GM21390 (cell line): Measurements from ENCODE around the gene TXNRD2.
"Not testable (repeated sequence)": the region's sequence is repeated elsewhere in the genome, so short reads cannot be mapped to it uniquely, and the experiment has no call there.

Experiments used
- ATAC-seq: cut with Tn5 transposase; IDR thresholded peaks from one replicate; pipeline ENCODE4 v1.9.1; 2021; ENCODE audit not compliant: unreplicated experiment

Gene TXNRD2

GRCh38 chr22:19890502-19891316 is 50.9 kb downstream of the TXNRD2 start:
- no peak for ATAC-seq

- no peak for ATAC-seq
Measured at GRCh38 chr22:19889951-19890350, 51.7 kb downstream of the TXNRD2 start.

- no peak for ATAC-seq
Measured at GRCh38 chr22:19888131-19888746, 53.4 kb downstream of the TXNRD2 start.

- no peak for ATAC-seq
Measured at GRCh38 chr22:19887256-19887985, 54.2 kb downstream of the TXNRD2 start.

GRCh38 chr22:19886605-19887255 is 54.9 kb downstream of the TXNRD2 start:
- ATAC-seq = no peak

GRCh38 chr22:19885841-19886592 is 55.6 kb downstream of the TXNRD2 start:
- ATAC-seq = no peak

- ATAC-seq = no peak
Measured at GRCh38 chr22:19884954-19885751, 56.5 kb downstream of the TXNRD2 start.

- no peak for ATAC-seq
Measured at GRCh38 chr22:19884161-19884953, 57.3 kb downstream of the TXNRD2 start.

GRCh38 chr22:19883446-19883845 is 58.2 kb downstream of the TXNRD2 start:
- not testable (repeated sequence) for ATAC-seq

GRCh38 chr22:19882446-19883381 is 58.9 kb downstream of the TXNRD2 start:
- ATAC-seq = no peak

GRCh38 chr22:19880786-19881569 is 60.6 kb downstream of the TXNRD2 start:
- no peak for ATAC-seq

- ATAC-seq = no peak
Measured at GRCh38 chr22:19879992-19880785, 61.4 kb downstream of the TXNRD2 start.

- ATAC-seq = no peak
Measured at GRCh38 chr22:19879643-19879991, 62.0 kb downstream of the TXNRD2 start.

- no peak for ATAC-seq
Measured at GRCh38 chr22:19879246-19879570, 62.4 kb downstream of the TXNRD2 start.

GRCh38 chr22:19878461-19879245 is 63.0 kb downstream of the TXNRD2 start:
- ATAC-seq = no peak
